SU-DHL-6 (cell line): ENCODE results near the gene ENTPD6.

Experiments used
- CTCF ChIP-seq: fragments of 200-600 bp; sonication (generic); IDR thresholded peaks from one replicate; pipeline ENCODE4 v1.5.1; 2017; ENCODE audit warnings: antibody characterized with exemption, mild to moderate bottlenecking, low read length, moderate library complexity; ENCODE audit not compliant: insufficient read depth, poor library complexity, severe bottlenecking
- EZH2phosphoT487 ChIP-seq: fragments of 200-600 bp; sonication (generic), shearing (Covaris generic); conservative IDR thresholded peaks from 2 replicates; pipeline ENCODE4 v1.6.1; 2018; ENCODE audit warnings: mild to moderate bottlenecking, antibody characterized with exemption, low read length, moderate library complexity, mixed read lengths

GRCh38 chr20:25193843-25194242 is 1.7 kb upstream of the ENTPD6 start:
- no peak for TF ChIP-seq CTCF
- no peak for TF ChIP-seq EZH2phosphoT487
